CMK (cell line): ENCODE results near the gene IFNL4.
"Not testable (repeated sequence)": the region's sequence is repeated elsewhere in the genome, so short reads cannot be mapped to it uniquely, and the experiment has no call there.

Experiments used
- DNase-seq: peaks from one replicate; pipeline ENCODE4 v3.0.0-alpha.2; 2010; ENCODE audit warnings: low read depth

IFNL4 gene

DNA sequence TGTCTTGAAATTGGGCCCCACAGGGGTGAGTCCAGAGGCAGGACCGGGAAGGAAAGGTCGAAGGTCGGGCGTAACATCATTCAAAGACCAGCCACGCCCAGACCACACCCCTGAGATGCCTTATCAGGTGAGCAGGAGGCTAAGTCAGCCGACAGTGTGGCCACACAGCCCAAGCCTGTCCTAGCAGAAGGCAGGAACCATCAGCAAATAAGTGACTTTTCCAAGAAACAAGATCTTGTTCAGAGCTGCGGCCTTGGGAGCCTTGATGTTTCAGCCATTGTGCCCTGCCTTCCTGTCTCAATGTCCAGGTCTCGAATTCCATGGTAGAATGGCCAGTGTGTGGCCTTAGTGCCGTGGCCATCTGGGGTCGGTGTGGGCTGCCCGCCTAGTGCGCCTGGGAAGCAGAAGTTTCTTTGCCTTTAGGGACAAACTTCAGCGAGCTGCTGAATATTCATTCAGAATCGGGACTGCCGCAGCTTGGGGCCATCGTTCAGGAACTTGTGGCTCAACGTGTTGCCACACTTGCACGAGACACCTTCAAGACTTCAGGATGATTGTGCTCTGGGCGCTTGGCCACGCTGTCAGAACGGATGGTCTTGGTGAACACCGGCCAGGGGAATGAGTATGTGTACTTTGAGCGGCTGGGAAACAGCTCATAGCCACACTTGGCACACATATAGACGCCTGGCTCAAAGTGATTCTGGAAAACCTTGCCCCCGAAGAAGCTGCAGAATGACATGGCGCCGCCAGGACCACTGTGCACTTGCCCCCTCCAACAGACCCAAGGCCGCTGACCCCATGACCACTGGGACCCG is 6.1 kb upstream of the IFNL4 start:
- DNase-seq: no peak

- peak; percentile 35 for DNase-seq
These were observed 4.9 kb upstream of the IFNL4 start for GRCh38 chr19:39253374-39254149.

DNA sequence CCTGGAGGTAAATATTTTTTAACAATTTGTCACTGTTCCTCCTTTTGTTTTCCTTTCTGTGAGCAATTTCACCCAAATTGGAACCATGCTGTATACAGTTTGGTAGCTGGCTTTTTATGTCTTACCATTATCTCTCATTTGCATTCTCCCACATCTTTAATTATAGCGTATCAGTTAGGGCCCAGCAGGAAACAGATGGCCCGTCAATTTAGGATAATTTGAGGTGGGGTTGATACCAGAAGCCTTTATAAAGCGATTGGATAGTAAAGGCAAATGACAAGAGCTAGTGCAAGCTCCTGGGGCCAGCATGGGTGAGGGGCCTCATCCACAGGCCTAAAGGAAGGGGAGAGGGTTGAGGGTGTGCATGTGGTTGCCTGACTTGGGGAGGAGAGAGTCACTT is 3.8 kb upstream of the IFNL4 start:
- peak; percentile 68 for DNase-seq

DNA sequence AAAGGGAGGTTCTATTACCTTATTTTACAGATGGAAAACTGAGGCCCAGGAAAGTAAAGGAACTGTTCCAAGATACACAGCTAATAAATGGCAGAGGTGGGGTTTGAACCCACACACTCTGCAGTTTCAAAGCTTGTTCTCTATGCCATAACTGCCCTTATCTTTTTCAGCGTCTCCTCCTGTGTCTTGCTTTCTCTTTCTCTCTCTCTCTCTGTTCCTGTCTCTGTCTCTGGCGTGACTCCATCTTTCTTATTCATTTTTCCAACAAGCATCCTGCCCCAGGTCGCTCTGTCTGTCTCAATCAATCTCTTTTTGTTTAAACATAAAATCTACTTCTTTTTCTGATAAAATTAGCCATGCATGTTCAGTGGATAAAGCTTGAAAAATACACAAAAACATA is 3.2 kb upstream of the IFNL4 start:
- DNase-seq: no peak

GRCh38 chr19:39251081-39251480 is 2.4 kb upstream of the IFNL4 start:
- no peak for DNase-seq

GRCh38 chr19:39247701-39248664 is 673 bp downstream of the IFNL4 start:
- no peak for DNase-seq

- no peak for DNase-seq
These were observed 1.5 kb downstream of the IFNL4 start for GRCh38 chr19:39246951-39247669.

DNA sequence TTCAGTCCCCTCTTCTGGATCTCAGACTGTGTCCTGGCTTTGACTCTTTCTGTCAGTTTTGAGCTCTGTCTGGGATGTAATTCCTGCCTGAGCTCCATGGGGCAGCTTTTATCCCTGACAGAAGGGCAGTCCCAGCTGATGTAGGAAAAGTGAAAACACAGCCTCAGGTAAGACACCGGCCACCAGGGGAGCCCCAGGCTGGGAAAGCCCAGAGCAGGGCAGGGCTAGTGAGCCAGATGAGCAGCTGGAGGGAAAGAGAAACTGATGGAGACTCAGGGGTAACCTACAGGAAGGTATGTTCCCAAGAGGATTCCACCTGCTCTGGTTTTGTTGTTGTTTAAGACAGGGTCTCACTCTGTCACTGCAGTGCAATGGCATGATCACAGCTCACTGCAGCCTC is 3.5 kb downstream of the IFNL4 start:
- DNase-seq: not testable (repeated sequence)

- not testable (repeated sequence) for DNase-seq
These were observed 4.1 kb downstream of the IFNL4 start, which contains the start of gene IFNL3 for GRCh38 chr19:39244410-39245100. Gene IFNL3 (minus strand): TSS chr19:39245006. CDS start chr19:39244967, 39 bp downstream.

DNA sequence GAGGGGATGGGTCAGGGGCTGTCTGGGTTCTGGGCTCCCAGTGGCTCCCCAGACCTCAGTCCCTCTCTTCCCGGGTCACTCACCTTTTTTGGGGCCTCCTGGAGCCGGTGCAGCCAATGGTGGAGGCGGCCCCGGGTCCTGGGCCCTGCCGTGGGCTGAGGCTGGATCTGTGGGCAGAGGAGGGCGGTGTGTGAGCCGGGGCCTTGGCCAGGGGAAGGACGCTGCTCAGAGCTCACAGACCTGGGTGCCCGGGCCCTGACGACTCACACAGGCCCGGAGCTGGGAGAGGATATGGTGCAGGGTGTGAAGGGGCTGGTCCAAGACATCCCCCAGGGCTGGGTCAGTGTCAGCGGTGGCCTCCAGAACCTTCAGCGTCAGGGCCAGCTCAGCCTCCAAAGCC is 4.9 kb downstream of the IFNL4 start:
- not testable (repeated sequence) for DNase-seq

GRCh38 chr19:39240421-39240820 is 8.2 kb downstream of the IFNL4 start:
- DNase-seq: no peak

DNA sequence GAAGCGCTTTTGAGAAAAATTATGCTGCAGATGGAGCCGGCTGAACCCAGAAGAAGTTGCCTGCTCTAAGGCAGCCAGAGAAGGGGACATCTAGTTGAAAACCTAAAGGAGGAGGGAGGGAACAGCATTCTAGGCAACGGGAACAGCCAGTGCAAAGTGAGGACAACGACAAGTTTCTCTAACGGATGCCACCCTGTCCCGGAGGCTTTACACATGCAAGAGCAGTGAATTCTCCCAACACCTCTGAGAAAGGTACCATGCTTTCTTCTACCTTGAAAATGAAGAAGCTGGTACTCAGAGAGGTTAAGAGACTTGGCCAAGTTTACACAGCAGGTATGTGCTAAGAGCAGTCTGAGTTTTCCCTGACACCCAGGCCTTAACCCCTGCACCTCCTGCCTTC is 9.7 kb downstream of the IFNL4 start:
- DNase-seq: no peak

GRCh38 chr19:39238209-39238608 is 10.4 kb downstream of the IFNL4 start:
- DNase-seq: no peak

DNA sequence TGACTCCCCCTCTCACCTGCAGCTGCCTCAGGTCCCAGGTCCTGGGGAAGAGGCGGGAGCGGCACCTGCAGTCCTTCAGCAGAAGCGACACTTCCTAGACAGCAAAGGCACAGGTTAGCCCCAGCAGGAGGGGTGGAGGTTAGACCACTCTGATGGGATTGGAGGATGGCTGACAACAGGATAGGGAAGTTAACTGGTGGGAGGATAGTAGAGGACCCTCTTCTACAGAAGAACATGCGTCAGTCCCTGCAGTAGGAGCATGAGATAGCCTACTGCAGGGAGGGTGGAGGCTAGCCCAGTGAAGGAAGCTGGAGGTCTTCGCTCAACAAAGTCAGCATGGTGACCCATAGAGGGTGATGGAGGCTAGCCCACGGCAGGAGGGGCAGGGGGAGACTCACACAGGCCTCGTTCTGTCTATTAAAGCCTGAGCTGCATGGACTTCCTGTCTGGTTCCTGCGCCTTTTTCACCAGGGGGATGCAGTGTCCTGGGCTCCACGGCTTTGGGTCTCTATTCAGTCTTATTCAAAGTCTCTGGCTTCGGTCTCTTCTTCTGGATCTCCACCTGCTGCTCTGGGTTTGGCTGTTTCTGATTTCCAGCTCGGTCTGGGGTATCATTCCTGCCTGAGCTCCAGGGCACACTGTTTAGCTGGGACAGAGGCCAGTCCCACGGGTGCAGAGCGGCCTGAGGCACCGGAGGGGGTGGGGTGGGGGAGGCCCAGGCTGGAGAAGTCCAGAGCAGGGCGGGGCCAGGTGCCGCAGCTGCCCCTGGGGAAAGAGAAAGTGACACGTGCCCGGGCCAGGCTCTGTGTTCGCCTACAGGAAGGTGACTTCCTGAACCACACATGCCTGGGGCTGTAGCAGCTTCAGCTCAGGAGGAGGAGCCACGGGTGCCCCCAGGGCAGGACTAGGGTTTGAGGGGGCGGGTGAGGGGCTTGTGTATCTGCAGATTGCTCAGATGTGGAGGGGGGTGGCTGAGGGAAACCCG is 11.2 kb downstream of the IFNL4 start:
- DNase-seq: peak; percentile 30

GRCh38 chr19:39236527-39236926 is 12.1 kb downstream of the IFNL4 start:
- no peak for DNase-seq

DNA sequence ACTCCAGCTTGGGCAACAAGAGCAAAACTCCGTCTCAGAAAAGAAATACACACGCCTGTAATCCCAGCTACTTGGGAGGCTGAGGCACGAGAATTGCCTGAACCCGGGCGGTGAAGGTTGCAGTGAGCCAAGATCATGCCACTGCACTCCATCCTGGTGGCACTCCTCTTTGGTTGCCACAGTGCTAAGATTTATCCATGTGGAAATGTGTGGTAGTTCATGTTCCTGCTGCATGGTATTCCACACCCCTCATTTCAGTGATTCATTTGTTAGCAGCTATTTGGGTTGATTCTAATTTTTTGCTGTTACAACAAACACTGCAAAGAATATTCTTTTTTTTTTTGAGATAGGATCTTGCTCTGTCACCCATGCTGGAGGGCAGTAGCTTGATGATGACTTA is 15.9 kb downstream of the IFNL4 start:
- DNase-seq: no peak

- DNase-seq: no peak
These were observed 18.4 kb downstream of the IFNL4 start for GRCh38 chr19:39230096-39230764.

DNA sequence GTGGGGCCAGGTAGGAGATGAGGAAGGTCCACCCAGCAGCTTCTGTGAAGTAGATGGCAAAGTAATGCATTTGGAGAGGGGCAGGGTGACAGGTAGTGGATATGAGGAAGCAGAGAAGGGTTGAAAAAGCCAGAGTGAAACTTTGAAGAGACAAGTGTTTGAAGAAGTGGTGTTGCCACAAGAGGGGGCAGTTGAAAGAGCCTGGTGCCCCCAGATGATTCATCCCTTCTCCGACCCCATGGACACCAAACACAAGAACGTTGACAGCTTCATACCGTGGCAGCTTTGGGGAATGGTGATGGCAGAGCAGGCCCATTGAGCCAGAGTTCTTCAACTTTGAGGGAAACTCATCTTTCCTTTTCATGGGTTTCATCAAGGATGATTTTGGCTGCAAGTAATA is 23.7 kb downstream of the IFNL4 start:
- DNase-seq: no peak

DNA sequence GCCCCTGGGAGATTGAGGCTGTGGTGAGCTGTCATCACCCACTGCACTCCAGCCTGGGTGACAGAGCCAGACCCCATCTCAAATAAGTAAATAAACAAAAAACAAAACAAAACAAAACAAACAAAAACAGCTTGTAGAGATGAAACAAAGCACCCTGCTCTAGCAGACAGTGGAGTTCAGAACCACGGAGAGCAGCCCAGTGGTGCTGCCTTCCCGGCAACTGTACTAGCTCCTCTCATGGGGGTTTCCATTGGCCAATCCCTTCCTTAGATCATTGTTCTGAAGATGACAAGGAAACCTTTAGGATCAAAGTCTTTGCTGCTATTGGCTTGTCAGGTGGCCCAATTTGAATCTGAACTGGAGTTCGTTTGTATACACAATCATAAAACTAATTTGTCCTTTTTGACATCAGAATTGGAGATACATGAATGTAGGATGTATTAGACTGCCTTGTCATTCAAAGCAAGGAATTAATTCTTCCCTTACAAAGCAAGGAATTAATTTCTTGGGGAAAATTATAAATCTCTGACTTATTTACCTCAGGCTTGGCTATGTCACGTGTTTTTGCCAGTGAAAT is 24.9 kb downstream of the IFNL4 start:
- DNase-seq: no peak
